Stimulated activated CD8-positive, alpha-beta memory T cell treated with anti-CD3 and anti-CD28 coated beads, Interleukin-12 subunit alpha, Interleukin-12 subunit beta, amount 100 ng/mL, for 1 hour (primary cell): ENCODE measurements around the gene ABHD17C.

Source experiments
- DNase-seq: peaks from one replicate; pipeline ENCODE4 v3.0.0-alpha.2; 2020; ENCODE audit warnings: low read depth

ABHD17C gene

GRCh38 chr15:80764535-80764934 lies 69.4 kb downstream of the ABHD17C start:
- DNase-seq = no peak

DNA sequence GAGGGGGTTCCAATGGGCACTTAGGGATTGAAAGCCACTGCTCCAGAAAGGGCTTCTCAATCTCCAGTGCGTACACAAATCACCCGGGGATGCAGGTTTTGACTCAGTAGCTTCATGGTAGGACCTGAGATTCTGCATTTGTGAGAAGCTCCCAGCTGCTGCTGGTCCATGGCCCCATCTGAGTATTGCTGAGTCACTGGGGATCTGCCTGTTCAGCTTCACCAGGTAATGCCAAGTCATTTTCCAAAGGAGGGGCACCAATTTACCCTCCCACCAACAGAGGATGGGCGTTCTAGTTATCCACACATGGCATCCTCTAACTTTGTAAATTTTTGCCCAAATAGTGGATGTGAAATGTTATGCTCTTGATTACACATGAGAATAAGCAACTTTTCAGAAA lies 71.2 kb downstream of the ABHD17C start:
- no peak for DNase-seq

DNA sequence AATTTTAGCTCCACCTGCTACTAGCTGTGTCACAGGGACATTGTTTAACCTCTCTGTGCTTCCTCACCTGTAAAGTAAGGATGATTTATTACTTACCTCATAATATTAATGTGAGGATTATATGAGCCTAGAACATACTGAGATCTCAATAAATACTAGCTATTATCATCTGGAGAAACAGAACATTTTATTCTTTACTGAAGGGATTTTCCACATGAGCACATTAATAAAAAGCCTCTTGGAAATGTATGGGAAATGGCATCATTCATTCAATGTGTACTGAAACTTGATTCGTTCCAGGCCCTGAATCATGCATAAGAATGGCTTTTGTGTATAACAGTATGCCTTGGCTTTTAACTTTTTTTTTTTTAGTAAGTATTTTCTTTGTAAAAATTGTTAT lies 73.0 kb downstream of the ABHD17C start:
- DNase-seq = no peak

DNA sequence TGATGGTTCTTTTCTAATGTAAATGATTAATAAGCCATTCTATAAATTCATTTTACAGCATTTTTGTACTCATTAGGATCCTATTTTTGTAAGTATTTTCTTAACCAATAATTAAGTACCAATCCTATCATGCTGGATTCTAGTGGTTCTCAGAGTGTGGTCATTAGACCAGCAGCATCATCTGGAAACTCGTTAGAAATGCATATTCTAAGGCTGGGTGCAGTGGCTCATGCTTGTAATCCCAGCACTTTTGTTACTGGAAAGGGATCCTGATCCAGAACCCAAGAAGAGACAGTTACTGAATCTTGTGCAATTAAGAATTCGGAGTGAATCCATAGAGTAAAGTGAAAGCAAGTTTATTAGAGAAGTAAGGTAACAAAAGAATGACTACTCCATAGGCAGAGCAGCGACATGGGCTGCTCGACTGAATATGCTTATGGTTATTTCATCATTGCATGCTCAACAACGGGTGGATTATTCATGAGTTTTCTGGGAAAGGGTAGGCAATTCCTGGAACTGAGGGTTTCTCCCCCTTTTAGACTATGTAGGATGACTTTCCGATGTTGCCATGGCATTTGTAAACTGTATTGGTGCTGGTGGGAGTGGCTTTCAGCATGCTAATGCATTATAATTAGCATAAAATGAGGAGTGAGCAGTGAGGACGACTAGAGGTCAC lies 74.2 kb downstream of the ABHD17C start:
- no peak for DNase-seq

GRCh38 chr15:80769829-80770705 lies 75.0 kb downstream of the ABHD17C start:
- DNase-seq = no peak

- DNase-seq = no peak
Measured at GRCh38 chr15:80773122-80773551, 78.0 kb downstream of the ABHD17C start.

GRCh38 chr15:80773792-80774352 lies 78.8 kb downstream of the ABHD17C start:
- no peak for DNase-seq

DNA sequence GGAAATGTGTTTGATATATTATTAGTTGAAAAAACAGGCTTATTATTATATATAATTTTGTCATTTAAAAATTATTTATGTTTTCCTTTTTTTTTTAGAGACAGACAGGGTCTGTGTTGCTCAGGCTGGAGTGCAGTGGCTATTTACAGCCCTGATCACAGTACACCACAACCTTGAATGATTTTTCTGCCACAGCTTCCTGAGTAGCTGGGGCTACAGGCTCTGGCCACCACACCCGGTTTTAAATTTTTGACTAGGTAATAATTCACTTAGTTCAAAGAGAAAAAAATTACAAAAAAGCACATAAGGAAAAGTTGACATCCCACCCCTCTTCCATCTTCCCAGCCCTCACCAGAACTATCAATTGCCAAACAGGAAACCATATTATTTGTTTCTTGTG lies 79.4 kb downstream of the ABHD17C start:
- DNase-seq = no peak

DNA sequence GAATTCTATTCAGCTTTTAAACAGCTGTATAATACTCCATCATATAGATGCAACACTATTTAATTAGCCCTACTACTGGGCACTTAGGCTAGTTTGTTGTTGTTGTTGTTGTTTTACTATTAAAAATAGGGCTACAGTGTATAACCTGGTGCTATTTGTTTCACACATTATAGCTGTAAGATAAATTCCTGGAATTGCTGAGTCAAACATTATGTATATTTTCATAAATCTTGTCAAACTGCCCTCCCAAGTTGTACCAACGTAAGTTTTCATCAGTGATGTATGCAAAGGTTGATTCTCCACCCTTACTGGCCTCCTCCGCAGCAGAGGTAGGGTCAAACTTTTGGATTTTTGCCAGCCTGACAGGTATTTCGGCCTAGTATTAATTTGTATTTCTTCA lies 80.2 kb downstream of the ABHD17C start:
- DNase-seq = no peak

DNA sequence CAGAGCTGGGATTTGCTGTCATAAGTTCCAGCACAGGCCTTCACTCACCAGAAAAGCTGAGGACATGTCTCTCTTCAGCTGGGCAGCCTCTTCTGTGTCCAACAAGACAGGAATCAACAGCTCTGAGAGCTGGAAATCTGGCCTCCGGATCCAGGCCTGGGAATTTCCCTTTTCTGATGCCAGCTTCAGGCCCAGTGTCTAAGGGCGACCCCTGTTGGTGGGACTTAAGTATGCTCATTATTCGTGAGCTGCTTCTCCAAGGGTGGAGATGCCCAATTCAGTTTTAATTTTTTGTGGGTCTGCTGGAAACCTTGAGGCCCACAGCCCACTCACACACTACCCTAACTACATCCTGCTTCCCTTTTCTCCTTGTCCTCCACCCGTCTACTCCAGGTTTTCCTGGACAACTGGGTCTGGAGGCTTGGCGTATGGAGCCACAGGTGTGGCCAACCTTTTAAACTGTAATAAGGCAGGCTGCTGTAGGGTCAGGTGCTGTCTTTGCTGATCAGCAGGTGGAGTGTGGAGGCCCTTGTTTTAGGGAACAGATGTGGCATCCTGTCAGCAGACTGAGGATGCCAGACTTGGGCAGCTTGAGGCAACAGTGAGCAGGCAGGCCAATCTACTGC lies 81.4 kb downstream of the ABHD17C start:
- peak; percentile 47 for DNase-seq

GRCh38 chr15:80777137-80777536 lies 82.0 kb downstream of the ABHD17C start:
- no peak for DNase-seq

DNA sequence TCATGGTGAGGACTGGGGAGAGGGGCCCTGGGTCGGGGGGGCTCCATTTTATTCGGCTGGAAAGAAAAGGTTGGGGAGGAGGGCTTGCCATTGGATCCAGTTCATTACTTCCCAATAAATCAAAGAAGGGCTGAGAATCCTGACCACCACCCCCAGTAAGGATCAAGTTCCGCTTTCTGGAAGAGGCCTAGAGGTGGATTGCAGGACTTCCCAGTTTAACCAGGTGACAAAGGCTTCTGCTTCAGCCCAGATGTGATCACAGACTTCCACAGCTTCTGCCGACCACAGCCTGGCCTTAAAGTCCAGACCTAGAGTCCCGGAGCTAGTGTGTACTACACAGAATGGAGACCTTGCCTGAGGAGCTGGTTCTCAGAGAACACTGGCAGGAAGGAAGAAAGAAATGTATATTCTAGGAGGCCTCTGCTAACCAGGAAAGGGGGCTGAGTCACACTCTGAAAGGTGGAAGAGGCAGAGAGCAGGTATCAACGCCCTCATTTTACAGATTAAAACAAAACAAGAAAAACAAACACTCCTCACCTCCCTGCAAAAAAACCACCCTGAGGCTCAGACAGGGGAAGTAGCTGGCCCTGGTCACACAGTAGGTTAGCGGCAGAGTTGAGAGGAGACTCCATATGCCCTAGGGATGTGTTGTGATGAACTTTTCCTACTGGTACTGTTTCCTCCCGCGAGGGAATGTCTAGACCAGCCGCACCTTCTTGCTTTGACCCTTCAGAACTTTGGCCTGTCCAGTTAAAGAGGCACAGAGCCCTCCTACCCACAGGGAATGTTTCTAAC lies 82.9 kb downstream of the ABHD17C start:
- DNase-seq = no peak

DNA sequence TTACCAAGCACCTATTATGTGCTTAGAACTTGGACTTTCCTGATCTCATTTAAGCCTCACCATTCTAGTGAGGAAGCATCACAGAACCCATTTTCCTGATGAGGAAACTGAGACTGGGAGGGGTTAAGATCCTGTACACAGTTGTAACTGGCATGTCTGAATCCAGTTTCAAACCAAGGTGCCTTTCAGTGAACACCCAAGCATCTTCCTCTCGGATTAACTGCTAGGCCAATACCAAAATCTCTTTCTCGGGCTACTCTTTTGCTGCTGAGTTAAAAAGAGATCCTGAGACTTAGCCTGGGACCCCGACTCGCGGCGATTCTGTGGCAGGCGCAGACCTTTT lies 83.5 kb downstream of the ABHD17C start:
- no peak for DNase-seq

GRCh38 chr15:80778964-80779657 lies 84.0 kb downstream of the ABHD17C start, which contains the start of gene CEMIP:
TSS of gene CEMIP (plus strand) at chr15:80779370. CDS start at chr15:80873880, 94,510 bp downstream.
- no peak for DNase-seq

DNA sequence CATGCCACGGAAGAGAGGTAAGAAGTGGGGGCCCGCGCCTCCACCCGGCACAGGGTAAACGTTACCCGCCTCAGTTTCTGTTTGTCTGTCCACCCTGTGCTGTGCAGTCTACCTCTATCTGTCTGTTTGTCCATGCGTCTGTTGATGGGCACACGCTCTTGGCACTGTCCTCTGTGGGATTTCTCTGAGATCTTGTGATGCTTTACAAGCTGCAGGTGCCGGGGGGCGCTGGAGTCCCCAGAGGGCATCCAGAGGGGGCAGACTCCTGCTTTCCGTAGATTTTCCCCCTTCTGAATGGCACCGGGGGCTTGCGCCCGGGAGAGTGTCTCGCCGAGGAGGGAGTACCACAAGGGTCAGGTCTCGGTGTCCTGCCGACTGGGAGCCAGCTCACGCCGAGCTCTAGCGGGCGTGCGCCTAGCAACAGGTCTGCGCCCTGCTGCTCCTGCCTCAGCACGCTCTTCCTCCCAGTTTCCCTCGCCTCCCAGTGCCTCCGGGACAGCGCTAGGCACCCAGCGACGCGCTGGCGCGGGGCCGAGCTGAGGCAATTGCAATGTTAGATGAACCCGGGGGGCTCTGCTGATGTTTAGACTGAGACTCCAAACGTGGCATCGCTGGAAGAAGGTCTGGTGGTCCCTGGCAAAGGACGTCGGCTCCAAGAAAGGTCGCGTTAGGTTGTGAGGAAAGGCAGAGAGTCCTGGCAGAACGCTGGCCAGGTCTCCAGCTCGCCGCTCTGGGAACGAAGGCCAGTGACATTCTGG lies 84.7 kb downstream of the ABHD17C start:
- no peak for DNase-seq

DNA sequence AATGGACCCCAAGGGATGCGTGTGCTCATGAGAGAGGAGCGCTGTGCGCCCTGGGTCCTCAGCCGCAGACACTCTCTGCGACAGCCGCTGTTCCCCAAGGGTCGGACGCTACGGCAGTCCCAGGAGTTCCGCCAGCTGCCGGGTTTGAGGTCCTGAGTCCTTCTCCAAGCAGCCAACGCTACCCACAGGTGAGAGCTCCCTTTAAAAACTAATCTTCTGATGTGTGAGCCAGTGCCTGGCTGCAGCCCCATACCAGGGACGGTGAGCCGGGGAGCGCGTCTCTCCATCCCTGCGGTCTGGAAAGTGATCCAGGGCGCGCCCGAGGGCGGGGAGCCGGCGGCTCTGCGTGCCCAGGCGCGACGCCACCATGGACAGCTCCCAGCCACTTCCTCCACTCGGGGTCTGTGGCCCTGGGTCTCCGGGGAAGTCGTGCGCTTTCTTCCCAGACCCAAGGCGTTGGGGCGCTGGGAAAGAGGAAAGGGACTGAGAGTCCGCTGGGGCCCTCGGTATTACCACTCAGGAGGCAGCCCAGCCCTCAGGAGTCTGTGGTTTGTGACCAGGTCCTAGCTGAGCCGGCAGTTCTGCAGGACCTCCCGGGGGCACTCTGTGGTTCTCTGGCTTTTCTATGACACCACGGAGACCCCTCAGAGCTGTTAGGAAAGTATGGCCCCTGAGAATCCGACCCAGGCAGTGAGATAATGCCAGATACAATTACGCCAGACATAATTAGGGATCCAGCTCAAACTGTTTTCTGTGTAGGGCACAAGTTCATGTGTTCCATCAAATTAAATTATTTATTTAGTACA lies 85.5 kb downstream of the ABHD17C start:
- no peak for DNase-seq

- no peak for DNase-seq
Measured at GRCh38 chr15:80783260-80783659, 88.2 kb downstream of the ABHD17C start.

DNA sequence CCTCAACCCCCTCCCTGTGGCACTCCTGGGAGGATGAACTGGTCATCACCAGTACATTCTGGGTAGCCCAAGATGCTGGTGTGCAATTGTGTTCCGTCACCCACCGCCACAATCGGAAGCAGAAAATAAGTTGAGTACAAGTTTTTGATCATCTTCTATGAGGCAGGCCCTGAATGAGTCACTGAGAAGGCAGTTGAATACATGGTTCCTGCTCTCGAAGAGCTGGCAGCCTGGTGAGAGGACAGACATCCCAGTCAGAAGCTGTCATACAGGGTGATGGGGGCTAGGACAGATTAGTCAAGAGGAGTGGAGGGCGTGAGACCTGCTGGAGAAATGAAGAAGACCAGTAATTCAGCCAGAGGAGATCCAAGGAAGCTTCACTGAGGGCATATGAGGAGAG lies 90.2 kb downstream of the ABHD17C start:
- DNase-seq = no peak

DNA sequence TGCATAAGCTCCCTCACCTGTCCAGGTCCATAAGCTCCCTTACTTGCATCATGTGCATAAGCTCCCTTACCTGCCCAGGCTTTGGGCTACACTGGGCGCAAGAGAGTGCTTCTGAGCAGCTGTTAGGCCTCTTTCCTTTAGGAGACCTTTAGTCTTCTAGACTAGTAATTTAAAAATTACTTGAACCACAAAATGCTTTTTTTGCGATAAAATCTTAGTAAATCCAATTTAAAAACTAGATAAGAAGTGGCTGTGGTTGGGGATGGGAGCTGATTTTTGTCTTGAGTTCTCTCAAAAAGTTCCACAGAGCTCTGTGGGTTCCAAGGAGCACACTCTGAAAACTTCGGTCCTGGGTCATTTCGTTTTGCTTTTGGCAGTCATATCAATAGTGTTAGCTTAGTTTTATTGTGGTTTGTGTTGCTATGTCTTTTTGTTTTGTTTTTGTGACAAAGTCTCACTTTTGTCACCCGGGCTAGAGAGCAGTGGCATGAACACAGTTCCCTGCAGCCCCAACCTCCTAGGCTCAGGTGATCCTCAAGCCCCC lies 90.8 kb downstream of the ABHD17C start:
- DNase-seq = no peak
